ENCODE results near the gene CDC42BPB.

CDC42BPB gene

DNA sequence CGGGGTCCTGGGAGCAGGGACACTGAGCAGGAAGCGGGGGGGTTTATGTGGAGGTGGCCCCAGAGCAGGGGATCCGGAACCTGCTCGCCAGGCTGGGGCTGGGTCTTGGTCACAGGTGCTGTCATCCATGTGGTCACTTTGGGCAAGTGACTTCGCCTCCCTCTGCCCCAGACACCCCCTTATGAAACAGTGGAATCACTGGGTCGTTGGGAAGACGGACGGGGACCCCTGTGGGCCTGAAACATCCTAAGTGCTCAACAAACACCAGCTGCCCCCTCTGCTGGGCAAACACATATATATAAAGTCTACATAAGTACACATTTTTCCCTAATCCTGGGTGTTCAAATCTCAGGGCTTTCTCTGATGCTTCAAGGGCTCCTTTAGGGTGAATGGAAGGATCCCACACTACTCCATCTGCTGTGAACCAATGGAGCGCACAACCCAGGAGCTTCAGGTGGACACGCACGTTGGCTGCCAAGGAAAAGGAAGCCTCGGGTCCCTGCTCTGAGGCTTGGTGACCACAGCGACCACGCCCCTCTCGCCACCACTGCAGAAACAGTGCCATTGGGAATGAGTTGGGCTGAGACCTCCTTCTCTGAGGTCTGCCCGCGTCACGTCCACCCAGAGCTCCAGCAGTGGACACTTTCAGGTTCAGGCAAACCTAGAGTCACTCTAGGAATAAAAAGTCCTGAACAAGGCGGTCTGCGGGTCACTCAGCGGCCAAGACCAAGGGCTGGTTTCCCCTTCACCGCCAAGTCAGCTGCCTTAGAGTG, 54.6 kb downstream of the CDC42BPB start:
- peak overlapping the region; percentile 18; the same call in 1 of the 2 replicates for H3K9ac ChIP-seq (ENCODE audit: low read length)
- TF ChIP-seq, protein P1, sequence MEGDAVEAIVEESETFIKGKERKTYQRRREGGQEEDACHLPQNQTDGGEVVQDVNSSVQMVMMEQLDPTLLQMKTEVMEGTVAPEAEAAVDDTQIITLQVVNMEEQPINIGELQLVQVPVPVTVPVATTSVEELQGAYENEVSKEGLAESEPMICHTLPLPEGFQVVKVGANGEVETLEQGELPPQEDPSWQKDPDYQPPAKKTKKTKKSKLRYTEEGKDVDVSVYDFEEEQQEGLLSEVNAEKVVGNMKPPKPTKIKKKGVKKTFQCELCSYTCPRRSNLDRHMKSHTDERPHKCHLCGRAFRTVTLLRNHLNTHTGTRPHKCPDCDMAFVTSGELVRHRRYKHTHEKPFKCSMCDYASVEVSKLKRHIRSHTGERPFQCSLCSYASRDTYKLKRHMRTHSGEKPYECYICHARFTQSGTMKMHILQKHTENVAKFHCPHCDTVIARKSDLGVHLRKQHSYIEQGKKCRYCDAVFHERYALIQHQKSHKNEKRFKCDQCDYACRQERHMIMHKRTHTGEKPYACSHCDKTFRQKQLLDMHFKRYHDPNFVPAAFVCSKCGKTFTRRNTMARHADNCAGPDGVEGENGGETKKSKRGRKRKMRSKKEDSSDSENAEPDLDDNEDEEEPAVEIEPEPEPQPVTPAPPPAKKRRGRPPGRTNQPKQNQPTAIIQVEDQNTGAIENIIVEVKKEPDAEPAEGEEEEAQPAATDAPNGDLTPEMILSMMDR (IDR thresholded peaks at IDR 0.05; ENCODE audit: low read depth, low read length): peak; percentile 53
- no peak for TF ChIP-seq EZH2phosphoT487 (IDR thresholded peaks at IDR 0.05; ENCODE audit: low read depth)
- H3K4me3 ChIP-seq (ENCODE audit: low read length): peak overlapping the region; percentile 54
- no peaks in the 10 kb centered on the region for H3K9me3 ChIP-seq (ENCODE audit: insufficient read depth, low read length)
- H3K4me1 ChIP-seq (ENCODE audit: low read length): peaks cover 14% of the 10 kb centered on the region
- H2AFZ ChIP-seq (ENCODE audit: low read depth, low read length): peak overlapping the region; percentile 63
- H3K79me2 ChIP-seq (ENCODE audit: low read length): no peaks in the 10 kb centered on the region
- no peaks in the 10 kb centered on the region for H3K36me3 ChIP-seq (replicated peaks; ENCODE audit: low read depth, low read length)
- H3K27ac ChIP-seq (ENCODE audit: low read length): no peak overlapping the region
- H3K4me2 ChIP-seq (ENCODE audit: low read length): peak overlapping the region; percentile 69
- no peaks in the 10 kb centered on the region for H4K20me1 ChIP-seq (ENCODE audit: insufficient read depth, low read length)
- H3K27me3 ChIP-seq (ENCODE audit: low read depth, low read length): no peaks in the 10 kb centered on the region

DNA sequence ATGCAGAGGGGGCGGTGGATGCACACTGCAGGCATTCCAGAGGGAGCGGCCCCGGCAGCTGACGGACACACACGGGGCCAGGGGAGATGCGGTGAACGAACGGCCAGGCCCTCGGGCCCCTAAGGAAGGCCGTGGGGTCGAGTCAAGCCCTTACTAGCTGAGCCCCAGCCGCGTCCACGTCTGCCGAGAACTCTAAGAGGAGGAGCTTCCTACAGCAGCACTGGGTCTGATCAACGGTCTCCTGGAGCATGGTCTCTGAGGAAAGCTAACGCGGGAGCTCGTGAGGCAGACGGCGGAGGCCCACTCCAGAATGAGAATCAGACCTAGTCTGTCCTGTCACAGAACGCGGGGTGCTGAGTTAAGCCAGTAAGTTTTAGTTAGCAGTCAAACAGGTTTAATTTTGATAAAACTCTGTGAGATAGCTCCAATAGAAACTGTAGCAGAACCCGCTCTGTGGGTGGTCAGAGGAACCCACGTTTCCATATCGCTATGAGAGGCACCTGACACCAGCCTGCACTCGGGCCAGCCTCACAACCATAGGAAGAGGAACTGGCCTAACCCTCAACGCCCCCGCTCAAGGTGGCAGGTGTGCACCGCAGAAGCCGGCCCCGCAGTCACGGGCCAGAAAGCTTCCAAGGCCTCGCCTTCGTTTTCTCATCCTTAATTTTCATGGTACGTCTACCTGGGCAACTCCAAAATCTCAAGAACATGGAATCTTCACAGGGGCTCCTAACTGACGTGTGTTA, 55.5 kb downstream of the CDC42BPB start:
- H3K36me3 ChIP-seq (replicated peaks; ENCODE audit: low read depth, low read length): no peaks in the 10 kb centered on the region
- H3K27ac ChIP-seq (ENCODE audit: low read length): no peak overlapping the region
- peak overlapping the region; percentile 18; the same call in 1 of the 2 replicates for H3K9ac ChIP-seq (ENCODE audit: low read length)
- H4K20me1 ChIP-seq (ENCODE audit: insufficient read depth, low read length): no peaks in the 10 kb centered on the region
- H3K4me2 ChIP-seq (ENCODE audit: low read length): peak overlapping the region; percentile 69
- no peaks in the 10 kb centered on the region for H3K79me2 ChIP-seq (ENCODE audit: low read length)
- peaks cover 14% of the 10 kb centered on the region for H3K4me1 ChIP-seq (ENCODE audit: low read length)
- no peaks in the 10 kb centered on the region for H3K9me3 ChIP-seq (ENCODE audit: insufficient read depth, low read length)
- H2AFZ ChIP-seq (ENCODE audit: low read depth, low read length): peak overlapping the region; percentile 63
- peak overlapping the region; percentile 54 for H3K4me3 ChIP-seq (ENCODE audit: low read length)
- no peak for TF ChIP-seq EZH2phosphoT487 (IDR thresholded peaks at IDR 0.05; ENCODE audit: low read depth)
- TF ChIP-seq, protein P1 (IDR thresholded peaks at IDR 0.05; ENCODE audit: low read depth, low read length): no peak
- no peaks in the 10 kb centered on the region for H3K27me3 ChIP-seq (ENCODE audit: low read depth, low read length)

DNA sequence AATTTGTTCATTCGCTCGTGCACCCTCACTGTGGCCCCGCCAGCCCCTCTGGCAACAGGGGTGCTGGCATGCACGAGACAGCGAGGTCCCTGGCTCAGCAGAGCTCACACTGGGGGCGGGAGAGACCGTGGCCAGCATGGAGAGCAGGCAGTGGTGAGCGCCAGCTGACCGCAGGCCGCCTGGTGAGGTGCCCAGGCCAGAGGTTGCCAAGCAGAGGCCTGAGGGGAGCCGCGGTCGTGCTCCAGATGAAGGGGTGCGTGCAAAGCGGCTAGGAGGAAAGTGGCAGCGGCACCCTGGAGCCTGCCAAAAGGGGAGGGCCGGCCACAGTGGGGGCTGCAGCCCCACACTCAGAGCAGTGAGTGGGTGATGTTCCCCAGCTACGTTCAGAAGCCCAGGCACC, 56.1 kb downstream of the CDC42BPB start:
- peak overlapping the region; percentile 69 for H3K4me2 ChIP-seq (ENCODE audit: low read length)
- H3K9ac ChIP-seq (ENCODE audit: low read length): no peak overlapping the region
- H4K20me1 ChIP-seq (ENCODE audit: insufficient read depth, low read length): no peaks in the 10 kb centered on the region
- no peaks in the 10 kb centered on the region for H3K79me2 ChIP-seq (ENCODE audit: low read length)
- no peaks in the 10 kb centered on the region for H3K36me3 ChIP-seq (replicated peaks; ENCODE audit: low read depth, low read length)
- H3K4me3 ChIP-seq (ENCODE audit: low read length): no peak overlapping the region
- TF ChIP-seq, protein P1 (IDR thresholded peaks at IDR 0.05; ENCODE audit: low read depth, low read length): no peak
- no peak for TF ChIP-seq EZH2phosphoT487 (IDR thresholded peaks at IDR 0.05; ENCODE audit: low read depth)
- no peaks in the 10 kb centered on the region for H3K9me3 ChIP-seq (ENCODE audit: insufficient read depth, low read length)
- no peaks in the 10 kb centered on the region for H3K27me3 ChIP-seq (ENCODE audit: low read depth, low read length)
- H2AFZ ChIP-seq (ENCODE audit: low read depth, low read length): no peak overlapping the region
- H3K4me1 ChIP-seq (ENCODE audit: low read length): peaks cover 14% of the 10 kb centered on the region
- H3K27ac ChIP-seq (ENCODE audit: low read length): no peak overlapping the region

- H4K20me1 ChIP-seq (ENCODE audit: insufficient read depth, low read length): no peaks in the 10 kb centered on the region
- H3K36me3 ChIP-seq (replicated peaks; ENCODE audit: low read depth, low read length): no peaks in the 10 kb centered on the region
- peaks cover 14% of the 10 kb centered on the region for H3K4me1 ChIP-seq (ENCODE audit: low read length)
- H3K27ac ChIP-seq (ENCODE audit: low read length): no peak overlapping the region
- no peak overlapping the region for H3K4me3 ChIP-seq (ENCODE audit: low read length)
- no peak for TF ChIP-seq EZH2phosphoT487 (IDR thresholded peaks at IDR 0.05; ENCODE audit: low read depth)
- TF ChIP-seq, protein P1 (IDR thresholded peaks at IDR 0.05; ENCODE audit: low read depth, low read length): no peak
- no peaks in the 10 kb centered on the region for H3K79me2 ChIP-seq (ENCODE audit: low read length)
- H3K27me3 ChIP-seq (ENCODE audit: low read depth, low read length): no peaks in the 10 kb centered on the region; the same call in 1 of the 2 replicates
- H3K9me3 ChIP-seq (ENCODE audit: insufficient read depth, low read length): no peaks in the 10 kb centered on the region
- no peak overlapping the region for H2AFZ ChIP-seq (ENCODE audit: low read depth, low read length)
- no peak overlapping the region for H3K9ac ChIP-seq (ENCODE audit: low read length)
- no peak overlapping the region for H3K4me2 ChIP-seq (ENCODE audit: low read length)
These were observed 56.9 kb downstream of the CDC42BPB start for GRCh38 chr14:103000291-103000921.

Measured in OCI-LY3 (cell line).